ENCODE measurements around the gene BMPER. TPM values are rescaled to one million over a fixed set of nuclear protein-coding genes. Genes with fewer than 3 reads are reported as not detected.
A peak's percentile ranks its signal among the peaks of the same experiment; 100 is the strongest.
"Not testable (repeated sequence)": the region's sequence is repeated elsewhere in the genome, so short reads cannot be mapped to it uniquely, and the experiment has no call there.

The BMPER gene
- polyA plus RNA-seq, 1 donor from 2014 or later: not detected

DNA sequence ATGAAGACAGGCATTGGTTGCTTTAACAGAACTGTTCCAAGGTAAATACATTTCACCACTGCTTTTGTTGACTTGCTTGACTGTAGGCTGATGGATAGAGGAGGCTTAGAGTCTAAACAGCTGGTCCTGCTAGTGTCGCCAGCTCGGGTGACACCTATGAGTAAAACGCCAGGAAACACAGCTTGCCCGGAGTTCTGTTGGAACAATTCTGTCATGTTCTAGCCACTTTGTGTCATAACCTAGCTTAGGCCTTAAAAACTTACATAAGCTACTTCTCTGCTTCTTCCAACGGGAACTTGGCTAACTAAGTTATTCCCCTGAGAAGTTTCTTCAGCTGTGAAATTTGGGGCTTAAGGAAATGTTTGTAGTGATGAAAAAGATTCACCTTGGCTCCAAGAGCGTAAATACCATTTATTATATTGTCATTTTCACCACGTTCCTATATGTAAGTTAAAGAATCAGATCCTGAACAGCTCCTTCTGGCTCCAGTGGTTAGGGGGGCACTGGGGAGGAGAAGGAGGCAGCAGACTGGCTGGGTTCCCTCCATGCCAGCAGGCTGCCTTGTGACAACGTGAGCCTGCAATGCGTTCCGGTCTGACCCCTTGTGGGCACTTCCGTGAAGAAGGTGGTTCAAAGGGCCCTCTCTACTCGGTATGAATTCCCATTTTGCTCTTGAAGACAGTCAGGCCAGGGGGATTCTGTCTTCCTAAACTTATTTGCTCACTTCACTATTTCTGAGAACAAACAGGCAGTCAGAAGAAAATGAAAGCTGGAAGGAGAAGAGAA lies 253.2 kb downstream of the BMPER start:
- Mint-ChIP-seq H3K27ac (no peak overlapping the region), H3K36me3 (no peaks in the 10 kb centered on the region), H3K4me3 (no peak overlapping the region), H3K9me3 (peaks cover 0 to 2% (median 0%) of the 10 kb centered on the region in 3 donors), H3K4me1 (no peaks in the 10 kb centered on the region), H3K27me3 (no peaks in the 10 kb centered on the region)

DNA sequence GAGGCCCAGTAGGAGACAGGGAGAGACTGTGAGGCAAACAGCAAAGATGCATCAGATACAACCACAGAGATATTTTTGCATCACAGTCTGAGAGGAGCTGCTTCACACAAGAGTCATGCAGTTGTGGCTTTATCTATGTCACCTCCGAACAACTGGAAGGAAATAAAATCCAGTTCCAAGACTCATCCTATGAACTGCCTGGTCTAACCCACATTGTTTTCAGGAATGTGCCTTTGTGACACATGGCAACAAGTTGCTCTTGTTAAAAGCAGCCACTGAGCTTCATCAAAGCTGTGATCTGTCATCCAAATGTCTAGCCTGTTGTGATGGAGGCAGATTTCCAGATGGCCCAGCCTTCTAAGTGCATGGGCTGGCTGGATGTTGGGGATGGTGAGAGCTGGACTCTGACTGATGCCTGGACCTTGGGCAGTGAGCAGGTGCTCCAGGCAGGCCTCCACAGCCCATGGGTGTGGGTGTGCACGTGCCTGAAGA lies 255.0 kb downstream of the BMPER start:
- peaks cover 0 to 6% (median 2%) of the 10 kb centered on the region in 3 donors for H3K9me3 Mint-ChIP-seq
- no peaks in the 10 kb centered on the region for H3K36me3 Mint-ChIP-seq
- H3K27me3 Mint-ChIP-seq: no peaks in the 10 kb centered on the region

DNA sequence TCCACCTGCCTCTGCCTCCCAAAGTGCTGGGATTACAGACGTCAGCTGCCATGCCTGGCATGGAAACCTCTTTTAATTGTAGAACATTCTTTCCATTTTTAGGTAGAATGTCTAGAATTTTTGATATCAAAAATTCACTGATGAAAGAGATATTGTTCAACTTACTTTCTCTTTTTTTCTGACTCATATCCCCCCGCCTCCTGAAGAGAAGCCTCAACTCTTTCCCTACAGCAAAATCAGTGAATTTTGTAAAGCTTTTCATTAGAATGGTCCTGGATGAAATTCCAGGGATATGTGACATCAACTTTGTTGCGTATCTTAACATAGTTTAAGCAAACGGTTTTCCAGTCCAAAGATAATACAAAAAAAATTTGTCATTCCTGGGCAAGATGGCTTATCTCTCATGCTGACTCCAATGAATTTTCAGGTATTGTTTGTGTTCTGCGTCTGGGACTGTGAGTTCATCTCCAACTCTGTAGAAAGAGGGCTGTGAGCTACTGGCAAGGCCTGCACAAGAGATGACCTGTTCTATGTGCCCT lies 256.8 kb downstream of the BMPER start:
- Mint-ChIP-seq H3K9me3 (peaks cover 0 to 6% (median 3%) of the 10 kb centered on the region in 3 donors), H3K27ac (no peak overlapping the region), H3K36me3 (no peaks in the 10 kb centered on the region), H3K27me3 (no peaks in the 10 kb centered on the region), H3K4me1 (no peaks in the 10 kb centered on the region), H3K4me3 (no peak overlapping the region)

More for the DNA sequence above, 255.0 kb downstream of the BMPER start:
- Mint-ChIP-seq H3K27ac (no peak overlapping the region), H3K4me1 (no peaks in the 10 kb centered on the region), H3K4me3 (no peak overlapping the region)

DNA sequence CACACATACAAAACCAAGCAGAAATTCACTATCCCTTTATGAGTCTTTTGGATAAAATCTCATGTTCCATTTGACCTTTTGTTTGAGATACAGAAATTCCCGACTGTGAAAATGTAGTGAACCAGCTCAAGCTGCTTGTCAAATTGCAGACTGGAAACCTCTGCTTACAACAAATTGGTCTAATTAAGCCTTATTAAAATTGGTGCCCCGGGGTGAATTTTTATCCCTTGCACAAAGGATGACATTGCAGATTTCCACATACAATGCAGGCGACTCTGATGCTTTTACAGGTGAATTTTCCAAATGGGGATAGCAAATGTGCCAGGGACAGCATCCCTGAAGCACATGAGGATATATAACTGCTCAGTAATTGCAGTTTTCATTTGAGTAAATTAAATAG lies 257.3 kb downstream of the BMPER start:
- Mint-ChIP-seq H3K36me3 (no peaks in the 10 kb centered on the region), H3K4me1 (no peaks in the 10 kb centered on the region), H3K4me3 (no peak overlapping the region), H3K27me3 (no peaks in the 10 kb centered on the region), H3K27ac (peak overlapping the region in 1 of 3 donors; percentile 18), H3K9me3 (peaks cover 0 to 6% (median 3%) of the 10 kb centered on the region in 3 donors)

DNA sequence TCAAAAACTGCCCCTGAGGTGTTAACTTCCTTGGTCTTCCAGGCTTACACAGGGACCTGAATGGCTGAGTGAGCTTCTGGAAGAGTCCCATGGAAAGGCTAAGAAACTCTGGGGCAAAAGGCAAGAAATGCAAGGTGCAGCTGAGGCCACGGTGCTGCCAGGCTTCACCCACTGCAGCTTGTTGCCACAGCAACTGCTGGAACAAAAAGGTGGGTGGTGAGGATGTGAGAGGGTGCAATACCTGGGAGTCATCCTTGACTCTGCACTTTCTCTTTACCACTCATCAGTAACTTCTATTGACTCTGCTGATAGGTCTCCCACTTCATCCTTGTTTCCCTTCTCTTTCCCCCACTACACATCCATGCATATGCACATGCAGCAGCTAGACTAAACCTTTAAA lies 258.6 kb downstream of the BMPER start:
- H3K4me3 Mint-ChIP-seq: no peak overlapping the region
- H3K27ac Mint-ChIP-seq: no peak overlapping the region
- H3K9me3 Mint-ChIP-seq: peaks cover 0 to 9% (median 3%) of the 10 kb centered on the region in 3 donors
- no peaks in the 10 kb centered on the region for H3K4me1 Mint-ChIP-seq
- H3K36me3 Mint-ChIP-seq: no peaks in the 10 kb centered on the region
- no peaks in the 10 kb centered on the region for H3K27me3 Mint-ChIP-seq

DNA sequence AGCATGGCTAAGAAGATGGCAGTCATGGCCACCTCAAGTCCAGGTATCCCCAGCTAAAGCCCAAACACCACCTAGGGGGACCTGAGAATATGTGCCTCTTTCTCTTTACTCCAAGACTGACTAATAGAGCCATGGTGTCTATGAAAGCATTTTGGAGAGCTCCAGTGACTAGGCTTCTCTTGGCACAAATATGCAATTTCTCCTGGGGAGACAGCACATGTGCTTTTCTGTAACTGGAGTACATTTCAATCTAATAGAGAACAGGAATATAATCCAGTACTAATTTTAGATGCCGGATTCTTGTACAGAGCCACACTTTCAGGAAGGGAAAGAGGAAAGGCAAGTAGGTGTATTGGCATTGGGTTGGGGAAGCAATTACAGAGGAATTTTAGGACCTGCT lies 260.1 kb downstream of the BMPER start:
- H3K36me3 Mint-ChIP-seq: no peaks in the 10 kb centered on the region
- H3K4me3 Mint-ChIP-seq: no peak overlapping the region
- H3K27me3 Mint-ChIP-seq: no peaks in the 10 kb centered on the region
- peaks cover 0 to 12% (median 3%) of the 10 kb centered on the region in 3 donors for H3K9me3 Mint-ChIP-seq
- H3K27ac Mint-ChIP-seq: no peak overlapping the region
- no peaks in the 10 kb centered on the region for H3K4me1 Mint-ChIP-seq

DNA sequence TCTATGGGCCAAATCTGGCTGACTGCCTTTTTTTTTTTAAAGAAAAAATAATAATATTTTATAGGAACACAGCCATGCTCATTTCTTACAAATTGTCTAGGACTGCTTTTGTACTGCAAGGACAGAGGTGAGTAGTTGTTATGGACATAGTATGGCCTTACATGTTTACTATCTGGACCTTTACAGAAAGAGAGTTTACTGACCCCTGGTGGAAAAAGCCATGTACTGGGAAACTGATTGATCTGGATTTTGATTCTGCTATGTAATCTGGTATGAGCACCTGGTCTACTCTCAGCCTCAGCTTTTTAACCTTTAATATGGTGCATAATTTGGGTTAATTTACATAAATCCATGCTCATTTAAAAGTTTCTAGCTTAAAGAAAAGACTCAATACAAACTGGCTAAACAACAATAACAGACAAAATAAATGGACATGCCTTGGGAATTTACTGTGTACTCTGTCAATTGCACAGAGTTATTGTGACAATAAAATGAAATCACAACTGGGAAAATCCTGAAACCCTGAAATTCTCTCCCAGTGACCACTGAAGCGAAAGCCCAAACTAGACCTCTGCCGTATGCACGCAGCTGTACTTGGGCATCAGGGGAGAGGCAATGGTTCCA lies 260.7 kb downstream of the BMPER start:
- Mint-ChIP-seq H3K4me1 (no peaks in the 10 kb centered on the region), H3K36me3 (no peaks in the 10 kb centered on the region), H3K9me3 (peaks cover 0 to 12% (median 3%) of the 10 kb centered on the region in 3 donors), H3K27ac (no peak overlapping the region), H3K27me3 (no peaks in the 10 kb centered on the region), H3K4me3 (no peak overlapping the region)

DNA sequence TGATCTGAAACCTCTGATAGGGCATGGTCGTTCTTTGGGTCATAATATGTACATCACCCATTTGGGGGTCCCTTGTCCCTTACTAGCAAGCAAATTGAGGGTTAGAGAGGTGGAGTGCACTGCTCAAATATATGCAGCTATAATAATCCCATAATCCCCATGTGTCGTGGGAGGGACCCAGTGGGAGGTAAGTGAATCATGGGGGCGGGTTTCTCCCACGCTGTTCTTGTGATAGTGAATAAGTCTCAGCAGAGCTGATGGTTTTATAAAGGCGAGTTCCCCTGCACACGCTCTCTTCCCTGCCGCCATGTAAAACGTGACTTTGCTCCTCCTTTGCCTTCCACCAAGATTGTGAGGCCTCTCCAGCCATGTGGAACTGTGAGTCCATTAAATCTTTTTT lies 262.7 kb downstream of the BMPER start:
- no peak overlapping the region for H3K4me3 Mint-ChIP-seq
- peaks cover 1 to 12% (median 2%) of the 10 kb centered on the region in 3 donors for H3K9me3 Mint-ChIP-seq
- H3K27me3 Mint-ChIP-seq: no peaks in the 10 kb centered on the region
- no peak overlapping the region for H3K27ac Mint-ChIP-seq
- no peaks in the 10 kb centered on the region for H3K36me3 Mint-ChIP-seq
- H3K4me1 Mint-ChIP-seq: no peaks in the 10 kb centered on the region

DNA sequence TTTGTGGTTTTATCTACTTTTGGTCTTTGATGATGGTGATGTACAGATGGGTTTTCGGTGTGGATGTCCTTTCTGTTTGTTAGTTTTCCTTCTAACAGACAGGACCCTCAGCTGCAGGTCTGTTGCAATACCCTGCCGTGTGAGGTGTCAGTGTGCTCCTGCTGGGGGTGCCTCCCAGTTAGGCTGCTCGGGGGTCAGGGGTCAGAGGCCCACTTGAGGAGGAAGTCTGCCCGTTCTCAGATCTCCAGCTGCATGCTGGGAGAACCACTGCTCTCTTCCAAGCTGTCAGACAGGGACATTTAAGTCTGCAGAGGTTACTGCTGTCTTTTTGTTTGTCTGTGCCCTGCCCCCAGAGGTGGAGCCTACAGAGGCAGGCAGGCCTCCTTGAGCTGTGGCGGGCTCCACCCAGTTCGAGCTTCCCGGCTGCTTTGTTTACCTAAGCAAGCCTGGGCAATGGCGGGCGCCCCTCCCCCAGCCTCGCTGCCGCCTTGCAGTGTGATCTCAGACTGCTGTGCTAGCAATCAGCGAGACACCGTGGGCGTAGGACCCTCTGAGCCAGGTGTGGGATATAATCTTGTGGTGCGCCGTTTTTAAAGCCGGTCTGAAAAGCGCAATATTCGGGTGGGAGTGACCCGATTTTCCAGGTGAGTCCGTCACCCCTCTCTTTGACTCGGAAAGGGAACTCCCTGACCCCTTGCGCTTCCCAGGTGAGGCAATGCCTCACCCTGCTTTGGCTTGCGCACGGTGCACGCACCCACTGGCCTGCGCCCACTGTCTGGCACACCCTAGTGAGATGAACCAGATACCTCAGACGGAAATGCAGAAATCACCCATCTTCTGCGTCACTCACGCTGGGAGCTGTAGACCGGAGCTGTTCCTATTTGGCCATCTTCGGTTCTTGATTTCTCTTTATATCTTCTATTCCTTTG lies 269.6 kb downstream of the BMPER start:
- H3K27me3 Mint-ChIP-seq, H3K36me3 Mint-ChIP-seq, H3K27ac Mint-ChIP-seq, H3K4me1 Mint-ChIP-seq, H3K9me3 Mint-ChIP-seq, H3K4me3 Mint-ChIP-seq: not testable (repeated sequence)

DNA sequence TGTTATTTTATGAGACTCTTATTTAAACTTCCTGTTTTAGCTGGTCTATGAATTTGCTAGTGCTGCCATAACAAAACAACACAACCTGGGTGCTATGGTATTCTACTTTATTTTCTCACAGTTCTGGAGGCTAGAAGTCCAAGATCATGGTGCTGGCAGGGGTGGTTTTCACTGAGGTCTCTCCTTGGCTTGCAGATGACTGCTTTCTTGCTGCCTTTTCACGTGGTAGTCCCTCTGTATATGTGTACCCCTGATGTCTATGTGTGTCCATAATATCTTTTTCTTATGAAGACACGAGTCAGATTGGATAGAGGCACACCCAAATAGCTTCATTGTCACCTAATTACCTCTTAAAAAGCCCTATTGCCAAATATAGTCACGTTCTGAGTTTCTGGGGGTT lies 270.5 kb downstream of the BMPER start:
- Mint-ChIP-seq H3K9me3 (peaks cover 0 to 5% (median 5%) of the 10 kb centered on the region in 3 donors), H3K27me3 (no peaks in the 10 kb centered on the region), H3K36me3 (no peaks in the 10 kb centered on the region), H3K27ac (peak overlapping the region in 1 of 3 donors; percentile 35), H3K4me3 (no peak overlapping the region), H3K4me1 (no peaks in the 10 kb centered on the region)

DNA sequence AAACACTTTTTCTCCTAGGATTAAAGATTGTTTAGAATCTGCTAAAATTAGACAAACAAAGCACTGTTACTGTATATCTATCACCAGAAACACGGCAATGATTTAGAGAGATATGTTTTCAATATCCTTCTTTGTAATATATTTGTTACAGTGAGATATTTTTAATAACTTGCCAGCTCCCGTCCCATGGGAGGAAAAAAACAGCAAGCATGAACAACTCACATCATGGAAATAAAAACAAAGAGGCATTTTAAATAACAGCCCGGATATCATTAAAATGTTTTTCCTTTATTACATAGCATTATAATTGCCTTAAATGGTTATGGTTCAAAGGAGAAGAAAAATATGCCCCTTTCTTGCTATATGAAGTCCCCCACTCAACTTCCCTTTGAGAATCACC lies 272.1 kb downstream of the BMPER start:
- no peak overlapping the region for H3K4me3 Mint-ChIP-seq
- no peak overlapping the region for H3K27ac Mint-ChIP-seq
- peaks cover 0 to 5% (median 3%) of the 10 kb centered on the region in 3 donors for H3K9me3 Mint-ChIP-seq
- H3K27me3 Mint-ChIP-seq: no peaks in the 10 kb centered on the region
- H3K36me3 Mint-ChIP-seq: no peaks in the 10 kb centered on the region
- no peaks in the 10 kb centered on the region for H3K4me1 Mint-ChIP-seq

DNA sequence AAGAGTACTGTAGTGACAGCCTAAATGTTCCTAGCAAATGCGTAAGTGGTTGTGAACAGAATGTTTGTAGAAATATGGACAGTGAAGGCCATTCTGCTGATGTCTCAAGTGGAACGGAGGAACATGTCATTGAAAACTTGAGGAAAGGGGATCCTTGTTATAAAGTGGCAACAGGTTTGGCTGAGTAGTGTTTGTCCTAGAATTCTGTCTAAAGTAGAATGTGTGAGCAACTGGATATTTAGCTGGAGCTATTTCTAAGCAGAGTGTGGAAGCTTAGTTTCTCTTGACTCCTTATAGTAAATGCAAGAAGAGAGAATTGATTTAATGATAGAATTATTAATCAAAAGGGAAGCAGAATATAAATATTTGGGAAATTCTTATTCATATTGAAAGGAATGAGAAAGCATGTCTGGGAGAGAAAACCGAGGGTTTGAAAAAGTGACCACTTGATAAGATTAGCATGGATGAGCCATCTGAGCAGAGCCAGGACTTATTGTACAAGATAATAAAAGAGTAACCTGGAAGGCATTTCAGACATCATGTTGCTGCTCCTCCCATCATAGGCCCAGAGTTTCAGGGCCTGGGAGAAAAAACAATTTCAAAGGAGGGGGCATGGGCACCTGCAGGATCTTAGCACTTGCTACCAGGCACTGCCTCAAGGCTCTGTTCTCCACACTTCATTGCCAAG lies 276.1 kb downstream of the BMPER start:
- Mint-ChIP-seq H3K27ac (no peak overlapping the region), H3K4me1 (no peaks in the 10 kb centered on the region), H3K27me3 (no peaks in the 10 kb centered on the region), H3K9me3 (peaks cover 0 to 2% (median 0%) of the 10 kb centered on the region in 3 donors), H3K4me3 (no peak overlapping the region), H3K36me3 (no peaks in the 10 kb centered on the region)

DNA sequence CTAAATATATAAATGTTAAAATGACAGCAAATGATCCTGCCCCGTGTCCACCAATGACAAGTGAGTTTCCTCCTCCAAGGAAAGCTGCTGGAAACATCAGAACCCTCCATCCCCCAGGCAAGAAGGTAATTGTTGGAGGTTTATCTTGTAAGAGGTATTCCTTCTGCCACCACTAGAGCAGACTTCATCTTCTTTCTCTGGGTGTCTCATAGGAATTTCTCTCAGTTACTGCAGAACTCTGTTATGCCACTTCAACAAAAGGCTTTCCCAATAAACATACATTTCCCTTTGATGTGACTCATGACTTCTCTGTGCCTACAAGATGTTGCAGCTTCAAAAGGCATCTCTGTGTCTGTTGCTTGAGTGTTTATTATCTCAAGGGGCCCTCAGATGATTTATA lies 279.1 kb downstream of the BMPER start:
- Mint-ChIP-seq H3K9me3 (peaks cover 0 to 2% (median 2%) of the 10 kb centered on the region in 3 donors), H3K27me3 (no peaks in the 10 kb centered on the region), H3K36me3 (no peaks in the 10 kb centered on the region), H3K4me1 (no peaks in the 10 kb centered on the region), H3K27ac (no peak overlapping the region), H3K4me3 (no peak overlapping the region)

DNA sequence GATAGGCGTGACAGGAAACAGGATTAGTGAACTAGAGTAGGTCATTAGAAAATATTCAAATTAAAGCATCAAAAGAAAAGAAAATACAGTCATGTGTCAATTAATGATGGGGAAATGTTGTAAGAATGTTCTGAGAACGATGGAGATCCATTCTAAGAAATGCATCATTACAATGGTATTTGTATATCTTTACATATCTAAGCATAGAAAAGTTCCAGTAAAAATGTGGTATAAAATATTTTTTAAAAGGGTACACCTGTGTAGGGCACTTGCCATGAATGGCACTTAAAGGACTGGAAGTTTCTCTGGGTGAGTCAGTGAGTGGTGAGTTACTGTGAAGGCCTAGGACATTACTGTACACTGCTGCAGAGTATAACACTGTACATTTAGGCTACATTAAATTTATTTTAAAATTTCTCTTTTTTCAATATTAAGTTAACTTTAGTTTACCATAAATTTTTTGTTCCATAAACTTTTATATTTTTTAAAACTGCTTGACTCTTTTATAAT lies 282.5 kb downstream of the BMPER start:
- Mint-ChIP-seq H3K9me3 (peaks cover 0 to 2% (median 2%) of the 10 kb centered on the region in 3 donors), H3K4me1 (no peaks in the 10 kb centered on the region), H3K27ac (no peak overlapping the region), H3K36me3 (no peaks in the 10 kb centered on the region), H3K4me3 (no peak overlapping the region), H3K27me3 (no peaks in the 10 kb centered on the region)
